GM12878 (cell line): Measurements from ENCODE around the gene CHD1. TPM values are rescaled to one million over a fixed set of nuclear protein-coding genes. Genes with fewer than 3 reads are reported as not detected.

Experiments used
- ATAC-seq: fragments of 200-7000 bp; cut with Tn5 transposase; 3 replicates; pipeline ENCODE4 v1.9.1; 2020; ENCODE audit warnings: mild to moderate bottlenecking, moderate library complexity
- BruUV-seq: library from RNA; stranded (reverse); fragments of 400-500 nt; replicated peaks from 2 replicates; lab custom pipeline; 2021; lab: Mats Ljungman, UMichigan
- CTCF ChIA-PET: fragments of 300-600 bp; sonication (Branson Sonifier 250); formaldehyde crosslinking; extraction: SDS; loops from one replicate; lab custom pipeline; 2021; ENCODE audit warnings: inconsistent platforms; lab: Yijun Ruan, JAX
- POLR2A ChIA-PET: fragments of 350-600 bp; formaldehyde crosslinking; extraction: SDS; loops from one replicate; lab custom pipeline; 2021; ENCODE audit warnings: inconsistent platforms; lab: Charles Lee
- RAD21 ChIA-PET: fragments of 300-600 bp; sonication (Branson Sonifier 250); formaldehyde crosslinking; loops from one replicate; lab custom pipeline; 2023; ENCODE audit warnings: antibody characterized with exemption; ENCODE audit not compliant: unreplicated experiment; lab: Charles Lee
- SMC1A ChIA-PET: fragments of 300-600 bp; sonication (Branson Sonifier 250); formaldehyde crosslinking; loops from one replicate; lab custom pipeline; 2023; ENCODE audit not compliant: unreplicated experiment, uncharacterized antibody; lab: Charles Lee
- DNase-seq: peaks from one replicate; pipeline ENCODE4 v3.0.0-alpha.2; 2011; ENCODE audit warnings: low read depth, low spot score
- FAIRE-seq: peaks from 3 replicates; lab custom pipeline; 2011; peaks lifted over from hg19 to GRCh38; lab: Jason Lieb, UNC
- H2AFZ ChIP-seq: 2 replicates; pipeline ENCODE4 v1.6.0; 2011; ENCODE audit warnings: low read depth, low read length, control low read depth; ENCODE audit not compliant: control insufficient read depth
- H3K27ac ChIP-seq: 2 replicates; pipeline ENCODE4 v1.5.1; 2011; ENCODE audit warnings: control low read depth; ENCODE audit not compliant: control insufficient read depth, insufficient read depth
- H3K27me3 ChIP-seq, 2 experiments: replicated peaks in 1 of 2; 2 replicates each; pipeline versions ENCODE4 v1.6.0 to v1.6.1; 2011; ENCODE audit warnings: low read length in 1 of 2; ENCODE audit not compliant: control insufficient read depth in 2 of 2, insufficient read depth in 2 of 2
- H3K36me3 ChIP-seq, 2 experiments: 2 replicates each; pipeline ENCODE4 v1.5.1; 2011; ENCODE audit warnings: low read length in 1 of 2; ENCODE audit not compliant: control insufficient read depth in 2 of 2, insufficient read depth in 2 of 2
- H3K4me1 ChIP-seq: 2 replicates; pipeline ENCODE4 v1.6.1; 2011; ENCODE audit warnings: mild to moderate bottlenecking, low read length, moderate library complexity, mixed read lengths; ENCODE audit not compliant: control insufficient read depth, insufficient read depth
- H3K4me2 ChIP-seq: 2 replicates; pipeline ENCODE4 v1.6.0; 2011; ENCODE audit warnings: control low read depth; ENCODE audit not compliant: control insufficient read depth, insufficient read depth
- H3K4me3 ChIP-seq: fragments of 200-600 bp; sonication (generic); 2 replicates; pipeline ENCODE4 v1.5.1; 2016
- H3K79me2 ChIP-seq: 2 replicates; pipeline ENCODE4 v1.6.0; 2011; ENCODE audit warnings: low read length; ENCODE audit not compliant: control insufficient read depth, insufficient read depth
- H3K9ac ChIP-seq: 2 replicates; pipeline ENCODE4 v1.8.0; 2011; ENCODE audit warnings: low read length, control low read depth, mixed read lengths; ENCODE audit not compliant: control insufficient read depth, insufficient read depth
- H3K9me3 ChIP-seq: replicated peaks from 3 replicates; pipeline ENCODE4 v1.5.1; 2011; ENCODE audit warnings: mild to moderate bottlenecking, low read length; ENCODE audit not compliant: control insufficient read depth, insufficient read depth
- H4K20me1 ChIP-seq: 2 replicates; pipeline ENCODE4 v1.6.0; 2011; ENCODE audit not compliant: control insufficient read depth, insufficient read depth
- GABPA ChIP-seq: IDR thresholded peaks from 2 replicates; pipeline ENCODE4 v1.6.1; 2014; ENCODE audit warnings: antibody characterized with exemption, low read depth, mild to moderate bottlenecking, inconsistent platforms
- HDAC2 ChIP-seq: fragments of 200-600 bp; sonication (generic); IDR thresholded peaks from 2 replicates; pipeline ENCODE4 v1.6.1; 2017
- KLF5 ChIP-seq: fragments of 450-650 bp; IDR thresholded peaks from 2 replicates; pipeline ENCODE4 v1.6.1; 2014; ENCODE audit warnings: mild to moderate bottlenecking; ENCODE audit not compliant: partially characterized antibody
- MEF2A ChIP-seq: IDR thresholded peaks from 2 replicates; pipeline ENCODE4 v1.6.1; 2011; ENCODE audit warnings: low read depth, mild to moderate bottlenecking, low read length, moderate library complexity; ENCODE audit not compliant: insufficient read depth
- MXI1 ChIP-seq: fragments of 150-350 bp; IDR thresholded peaks from 2 replicates; pipeline ENCODE4 v1.6.1; 2011; ENCODE audit warnings: low read depth, mild to moderate bottlenecking, inconsistent platforms, low read length, improper control_type of control experiment
- NR2C1 ChIP-seq: fragments of 450-650 bp; IDR thresholded peaks from 2 replicates; pipeline ENCODE4 v1.6.1; 2017; ENCODE audit warnings: antibody characterized with exemption, mild to moderate bottlenecking, moderate library complexity
- STAT3 ChIP-seq: IDR thresholded peaks from 2 replicates; pipeline ENCODE4 v1.6.1; 2011; ENCODE audit warnings: low read depth, low read length, improper control_type of control experiment
- ZBED1 ChIP-seq: IDR thresholded peaks from 2 replicates; pipeline ENCODE4 v1.6.1; 2016; ENCODE audit warnings: borderline replicate concordance
- ZSCAN29 ChIP-seq: fragments of 450-650 bp; IDR thresholded peaks from 2 replicates; pipeline ENCODE4 v1.6.1; 2017; ENCODE audit warnings: mild to moderate bottlenecking, moderate library complexity
- WGBS: methylation state at CpG from one replicate; pipeline ENCODE4 v1.1.6; 2016; ENCODE audit warnings: low lambda C conversion rate; ENCODE audit not compliant: insufficient replicate concordance, insufficient coverage; ENCODE audit errors: missing lambda C conversion rate; 5-methylcytosine and 5-hydroxymethylcytosine counted together
- in situ Hi-C: fragments of 300-500 bp; cut with MboI; formaldehyde crosslinking; loops from 9 replicates; pipeline ENCODE4 v1.14.3; 2018; ENCODE audit warnings: mixed read lengths
- intact Hi-C: fragments of 100-400 bp; cut with micrococcal nuclease; formaldehyde crosslinking; loops from one replicate; pipeline ENCODE4 v1.14.2; 2022; ENCODE audit not compliant: unreplicated experiment
- polyA plus RNA-seq, 11 experiments: library from polyadenylated mRNA; depleted of rRNA in 4 of 11; unstranded in 6 of 11; stranded (reverse) in 5 of 11; fragments of >200 nt; fragmentation: Nextera tagmentation in 4 of 11; fragmentation: Illumina TruSeq in 1 of 11; extraction: Ambion mirVana in 4 of 11; extraction: Trizol in 1 of 11; gene quantifications; 1 replicate in 1 of 11; 2 replicates in 10 of 11; pipeline versions ENCODE4 v1.2.1 to v1.2.3, GENCODE V29; 2011 to 2016; ENCODE audit warnings: inconsistent platforms in 2 of 11, missing spikeins in 2 of 11, low read depth in 1 of 11
- total RNA-seq, 4 experiments: library from RNA; depleted of rRNA in 3 of 4; stranded (reverse); fragments of >200 nt in 3 of 4; fragmentation: Illumina TruSeq in 1 of 4; extraction: Trizol in 1 of 4; gene quantifications; 2 replicates each; pipeline versions ENCODE4 v1.2.1 to v1.2.3, GENCODE V29; 2013 to 2021
- TF ChIP-seq, protein P1 (sequence below): fragments of 450-650 bp; IDR thresholded peaks from 2 replicates; pipeline ENCODE4 v1.6.1; 2017; ENCODE audit warnings: borderline replicate concordance
- TF ChIP-seq, protein P2 (sequence below): IDR thresholded peaks from 2 replicates; pipeline ENCODE4 v1.6.1; 2012; ENCODE audit warnings: low read length, inconsistent platforms

The CHD1 gene
- total and polyA plus RNA-seq, 10 of the 15 experiments (the other 5 are each of a cell fraction or from before 2014, with no cell fraction given): 25.5 to 158 (median 50.5) TPM

DNA sequence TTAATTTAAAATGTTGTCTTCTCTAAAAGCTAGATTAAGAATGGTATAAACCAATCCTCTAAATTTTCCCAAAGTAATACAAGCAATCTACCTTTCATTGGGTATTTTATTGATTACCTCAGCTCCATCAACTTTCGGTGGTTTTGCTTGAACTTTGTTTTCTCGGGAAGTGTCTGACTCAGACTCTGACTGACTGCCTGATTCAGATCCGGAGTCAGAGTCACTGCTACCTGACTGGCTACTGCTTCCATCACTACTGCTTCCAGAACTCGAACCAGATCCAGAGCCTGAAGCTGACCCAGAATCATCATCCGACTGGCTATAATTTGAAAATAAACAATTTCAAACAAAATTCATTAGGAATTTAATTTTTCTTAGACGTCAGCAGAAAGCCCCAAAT lies 24.0 kb downstream of the CHD1 start:
- H3K4me1 ChIP-seq: no peaks in the 10 kb centered on the region; the same call in 1 of the 2 replicates
- no peaks in the 10 kb centered on the region for H3K27me3 ChIP-seq
- CTCF ChIA-PET: interaction anchor here (0.7 to 2.9 kb wide), 16 partner anchors 9 to 156 kb away, joined by 3 to 46 read pairs (median 5); no protein-coding TSS in a partner anchor
- TF ChIP-seq MXI1: no peak
- TF ChIP-seq HDAC2: no peak
- no peak for TF ChIP-seq ZBED1
- TF ChIP-seq KLF5: no peak
- TF ChIP-seq NR2C1: no peak
- TF ChIP-seq STAT3: no peak
- TF ChIP-seq MEF2A: no peak
- TF ChIP-seq ZSCAN29: no peak
- TF ChIP-seq, protein P1, sequence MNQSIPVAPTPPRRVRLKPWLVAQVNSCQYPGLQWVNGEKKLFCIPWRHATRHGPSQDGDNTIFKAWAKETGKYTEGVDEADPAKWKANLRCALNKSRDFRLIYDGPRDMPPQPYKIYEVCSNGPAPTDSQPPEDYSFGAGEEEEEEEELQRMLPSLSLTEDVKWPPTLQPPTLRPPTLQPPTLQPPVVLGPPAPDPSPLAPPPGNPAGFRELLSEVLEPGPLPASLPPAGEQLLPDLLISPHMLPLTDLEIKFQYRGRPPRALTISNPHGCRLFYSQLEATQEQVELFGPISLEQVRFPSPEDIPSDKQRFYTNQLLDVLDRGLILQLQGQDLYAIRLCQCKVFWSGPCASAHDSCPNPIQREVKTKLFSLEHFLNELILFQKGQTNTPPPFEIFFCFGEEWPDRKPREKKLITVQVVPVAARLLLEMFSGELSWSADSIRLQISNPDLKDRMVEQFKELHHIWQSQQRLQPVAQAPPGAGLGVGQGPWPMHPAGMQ: no peak
- TF ChIP-seq, protein P2, sequence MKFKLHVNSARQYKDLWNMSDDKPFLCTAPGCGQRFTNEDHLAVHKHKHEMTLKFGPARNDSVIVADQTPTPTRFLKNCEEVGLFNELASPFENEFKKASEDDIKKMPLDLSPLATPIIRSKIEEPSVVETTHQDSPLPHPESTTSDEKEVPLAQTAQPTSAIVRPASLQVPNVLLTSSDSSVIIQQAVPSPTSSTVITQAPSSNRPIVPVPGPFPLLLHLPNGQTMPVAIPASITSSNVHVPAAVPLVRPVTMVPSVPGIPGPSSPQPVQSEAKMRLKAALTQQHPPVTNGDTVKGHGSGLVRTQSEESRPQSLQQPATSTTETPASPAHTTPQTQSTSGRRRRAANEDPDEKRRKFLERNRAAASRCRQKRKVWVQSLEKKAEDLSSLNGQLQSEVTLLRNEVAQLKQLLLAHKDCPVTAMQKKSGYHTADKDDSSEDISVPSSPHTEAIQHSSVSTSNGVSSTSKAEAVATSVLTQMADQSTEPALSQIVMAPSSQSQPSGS: no peak
- TF ChIP-seq GABPA: no peak
- no peak overlapping the region for H3K4me2 ChIP-seq
- 57% methylated on average over 6 of the region's 6 CpGs for WGBS
- ATAC-seq (no peak), DNase-seq (no peak), FAIRE-seq (no peak)
- H3K4me3 ChIP-seq: no peak overlapping the region
- POLR2A ChIA-PET: interaction anchor here (1.0 kb wide), 2 partner anchors 19 to 124 kb away, joined by 3 to 4 read pairs; no protein-coding TSS in a partner anchor
- H3K9me3 ChIP-seq: no peaks in the 10 kb centered on the region
- peaks cover 45% of the 10 kb centered on the region for H3K79me2 ChIP-seq
- H3K36me3 ChIP-seq: peaks cover 1 to 14% of the 10 kb centered on the region in 2 experiments
- no peaks in the 10 kb centered on the region for H4K20me1 ChIP-seq
- intact Hi-C loops (loop anchor here (5.0 kb wide), 1 partner anchor 132 kb away; the partner anchor contains the start of gene RGMB), in situ Hi-C loops (loop anchor here (10.0 kb wide), 1 partner anchor 130 kb away; no protein-coding TSS in a partner anchor)
- H2AFZ ChIP-seq: no peak overlapping the region
- SMC1A ChIA-PET: interaction anchor here (0.6 to 4.1 kb wide), 16 partner anchors 9 to 1273 kb away, joined by 3 to 43 read pairs (median 6); no protein-coding TSS in a partner anchor
- BruUV-seq: no TSS peak
- H3K27ac ChIP-seq: no peak overlapping the region
- H3K9ac ChIP-seq: no peak overlapping the region
- RAD21 ChIA-PET: interaction anchor here (0.6 to 2.9 kb wide), 14 partner anchors 11 to 1674 kb away, joined by 3 to 26 read pairs (median 3); no protein-coding TSS in a partner anchor
